ENCODE measurements around the gene C5orf58. TPM values are rescaled to one million over a fixed set of nuclear protein-coding genes. Genes with fewer than 3 reads are reported as not detected.

The C5orf58 gene
- total and polyA plus RNA-seq, 10 of the 15 experiments (the other 5 are each of a cell fraction or from before 2014, with no cell fraction given): 0.13 to 0.27 (median 0.26) TPM; not detected in 7

DNA sequence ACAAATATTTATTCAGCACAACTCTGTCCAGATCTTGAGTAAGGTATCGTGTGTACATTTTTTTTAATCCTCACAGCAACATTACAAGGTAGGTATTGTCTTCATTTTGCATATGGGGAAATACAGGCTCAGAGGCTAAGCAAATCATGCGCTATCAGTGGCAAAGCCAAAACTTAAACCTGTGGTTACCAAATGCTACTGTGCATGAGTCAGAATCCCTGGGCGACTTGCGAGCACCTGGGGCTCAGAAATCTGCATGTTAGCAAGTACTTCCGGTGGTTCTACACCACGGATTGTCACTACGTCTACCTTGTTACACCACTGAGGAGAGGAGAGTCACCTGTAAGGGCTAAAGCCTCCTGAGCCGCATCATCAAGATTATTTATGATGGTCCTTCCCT is 21.3 kb downstream of the C5orf58 start (continued):
- TF ChIP-seq SREBF2 (IDR thresholded peaks at IDR 0.05; ENCODE audit: low read length) (no peak), ESRRA (IDR thresholded peaks at IDR 0.05; ENCODE audit: low read length) (no peak), CBFB (IDR thresholded peaks at IDR 0.05; ENCODE audit: low read depth) (0 out of 2 replicates have a peak, but pooled peaks have one; percentile 28), ATF7 (IDR thresholded peaks at IDR 0.05; ENCODE audit: low read depth) (peak; percentile 25; the same call in 1 of the 2 replicates), NBN (IDR thresholded peaks at IDR 0.05) (no peak)

DNA sequence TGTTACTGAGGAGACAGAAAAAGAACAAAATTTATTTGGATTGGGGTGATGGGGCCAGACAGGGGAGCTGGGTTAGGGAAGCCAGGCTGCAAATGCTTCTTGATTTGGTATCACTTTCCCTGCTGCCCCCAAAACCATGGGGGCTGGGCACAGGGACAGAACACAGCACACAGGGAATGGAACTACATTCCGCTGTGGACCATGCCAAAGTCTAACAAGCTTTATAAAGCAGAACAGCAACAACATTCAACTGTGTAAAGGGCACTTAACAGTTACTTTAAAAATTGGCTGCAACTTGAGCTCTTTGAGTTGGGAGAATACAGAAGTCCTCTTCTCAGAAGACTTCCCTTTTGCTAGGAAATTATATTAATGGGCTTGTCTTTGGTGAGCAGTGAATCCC is 23.8 kb downstream of the C5orf58 start:
- ChIA-PET RAD21 (ENCODE audit: unreplicated experiment) (interaction anchor here (0.5 kb wide), 1 partner anchor 75 kb away, joined by 3 read pairs; no protein-coding TSS in a partner anchor), POLR2A (no interaction called here), CTCF (interaction anchor here (1.1 kb wide), 1 partner anchor 10 kb away, joined by 6 read pairs; no protein-coding TSS in a partner anchor), SMC1A (ENCODE audit: uncharacterized antibody, unreplicated experiment) (no interaction called here)
- WGBS (ENCODE audit: insufficient coverage, insufficient replicate concordance, low lambda C conversion rate, missing lambda C conversion rate): 87% methylated on average over 1 of the region's 1 CpG
- no peaks in the 10 kb centered on the region for H3K79me2 ChIP-seq (ENCODE audit: control insufficient read depth, insufficient read depth, low read length)
- intact Hi-C loops (cut with micrococcal nuclease; ENCODE audit: unreplicated experiment): no loop called here
- peaks cover 6 to 14% of the 10 kb centered on the region in 2 experiments; a peak in 3 of 4 replicates for H3K36me3 ChIP-seq (ENCODE audit: control insufficient read depth in 2 of 2, insufficient read depth in 2 of 2, low read length in 1 of 2)
- no peaks in the 10 kb centered on the region for H3K9me3 ChIP-seq (replicated peaks; ENCODE audit: control insufficient read depth, insufficient read depth, low read length)
- H4K20me1 ChIP-seq (ENCODE audit: control insufficient read depth, insufficient read depth): no peaks in the 10 kb centered on the region
- no peak overlapping the region for H3K27ac ChIP-seq (ENCODE audit: control insufficient read depth, insufficient read depth)
- no peak overlapping the region for H3K4me3 ChIP-seq
- DNase-seq (ENCODE audit: low read depth, low spot score) (no peak), ATAC-seq (no peak), FAIRE-seq (no peak)
- no peak overlapping the region for H3K9ac ChIP-seq (ENCODE audit: control insufficient read depth, insufficient read depth, low read length)
- in situ Hi-C loops (cut with MboI): no loop called here
- no peaks in the 10 kb centered on the region for H3K27me3 ChIP-seq (replicated peaks in 1 of 2; ENCODE audit: control insufficient read depth in 2 of 2, insufficient read depth in 2 of 2, low read length in 1 of 2)
- no peak overlapping the region for H2AFZ ChIP-seq (ENCODE audit: control insufficient read depth, low read depth, low read length)
- no peaks in the 10 kb centered on the region for H3K4me1 ChIP-seq (ENCODE audit: control insufficient read depth, insufficient read depth, low read length)
- TF ChIP-seq, protein P1, sequence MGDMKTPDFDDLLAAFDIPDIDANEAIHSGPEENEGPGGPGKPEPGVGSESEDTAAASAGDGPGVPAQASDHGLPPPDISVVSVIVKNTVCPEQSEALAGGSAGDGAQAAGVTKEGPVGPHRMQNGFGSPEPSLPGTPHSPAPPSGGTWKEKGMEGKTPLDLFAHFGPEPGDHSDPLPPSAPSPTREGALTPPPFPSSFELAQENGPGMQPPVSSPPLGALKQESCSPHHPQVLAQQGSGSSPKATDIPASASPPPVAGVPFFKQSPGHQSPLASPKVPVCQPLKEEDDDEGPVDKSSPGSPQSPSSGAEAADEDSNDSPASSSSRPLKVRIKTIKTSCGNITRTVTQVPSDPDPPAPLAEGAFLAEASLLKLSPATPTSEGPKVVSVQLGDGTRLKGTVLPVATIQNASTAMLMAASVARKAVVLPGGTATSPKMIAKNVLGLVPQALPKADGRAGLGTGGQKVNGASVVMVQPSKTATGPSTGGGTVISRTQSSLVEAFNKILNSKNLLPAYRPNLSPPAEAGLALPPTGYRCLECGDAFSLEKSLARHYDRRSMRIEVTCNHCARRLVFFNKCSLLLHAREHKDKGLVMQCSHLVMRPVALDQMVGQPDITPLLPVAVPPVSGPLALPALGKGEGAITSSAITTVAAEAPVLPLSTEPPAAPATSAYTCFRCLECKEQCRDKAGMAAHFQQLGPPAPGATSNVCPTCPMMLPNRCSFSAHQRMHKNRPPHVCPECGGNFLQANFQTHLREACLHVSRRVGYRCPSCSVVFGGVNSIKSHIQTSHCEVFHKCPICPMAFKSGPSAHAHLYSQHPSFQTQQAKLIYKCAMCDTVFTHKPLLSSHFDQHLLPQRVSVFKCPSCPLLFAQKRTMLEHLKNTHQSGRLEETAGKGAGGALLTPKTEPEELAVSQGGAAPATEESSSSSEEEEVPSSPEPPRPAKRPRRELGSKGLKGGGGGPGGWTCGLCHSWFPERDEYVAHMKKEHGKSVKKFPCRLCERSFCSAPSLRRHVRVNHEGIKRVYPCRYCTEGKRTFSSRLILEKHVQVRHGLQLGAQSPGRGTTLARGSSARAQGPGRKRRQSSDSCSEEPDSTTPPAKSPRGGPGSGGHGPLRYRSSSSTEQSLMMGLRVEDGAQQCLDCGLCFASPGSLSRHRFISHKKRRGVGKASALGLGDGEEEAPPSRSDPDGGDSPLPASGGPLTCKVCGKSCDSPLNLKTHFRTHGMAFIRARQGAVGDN (IDR thresholded peaks at IDR 0.05): no peak
- TF ChIP-seq NRF1 (conservative IDR thresholded peaks at IDR 0.05; ENCODE audit: low read depth, low read length): no peak
- no peak for TF ChIP-seq RAD51 (IDR thresholded peaks at IDR 0.05)
- TF ChIP-seq NFYA (IDR thresholded peaks at IDR 0.05; ENCODE audit: borderline replicate concordance, low read depth, low read length): no peak
- no peak for TF ChIP-seq ZNF24 (IDR thresholded peaks at IDR 0.05)
- H3K4me2 ChIP-seq (ENCODE audit: control insufficient read depth, insufficient read depth): no peak overlapping the region
- no TSS peak for BruUV-seq (replicated peaks)

Data from GM12878 (cell line).